HPDE6-E6E7 (cell line): ENCODE data around the gene NUMBL.
"Not testable (repeated sequence)": the region's sequence is repeated elsewhere in the genome, so short reads cannot be mapped to it uniquely, and the experiment has no call there.

ENCODE experiments used
- DNase-seq: peaks from one replicate; pipeline ENCODE4 v3.0.0; 2011; ENCODE audit warnings: missing footprints; ENCODE audit errors: extremely low spot score

Gene NUMBL

DNA sequence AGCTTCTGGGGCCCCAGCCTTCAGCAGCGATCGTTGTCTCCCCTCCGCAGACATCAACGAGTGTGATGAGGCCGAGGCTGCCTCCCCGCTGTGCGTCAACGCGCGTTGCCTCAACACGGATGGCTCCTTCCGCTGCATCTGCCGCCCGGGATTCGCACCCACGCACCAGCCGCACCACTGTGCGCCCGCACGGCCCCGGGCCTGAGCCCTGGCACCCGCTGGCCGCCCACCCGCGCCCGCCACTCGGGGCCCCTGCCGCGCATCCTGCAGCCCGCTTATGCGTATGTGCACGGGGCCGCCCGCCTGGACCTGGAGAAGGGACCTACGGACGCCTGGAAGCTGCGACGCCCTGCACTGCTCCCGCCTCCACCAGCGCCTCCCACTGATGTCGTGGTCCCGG lies 61.1 kb downstream of the NUMBL start:
- no peak for DNase-seq

GRCh38 chr19:40627486-40628279 lies 62.8 kb downstream of the NUMBL start:
- DNase-seq: no peak

DNA sequence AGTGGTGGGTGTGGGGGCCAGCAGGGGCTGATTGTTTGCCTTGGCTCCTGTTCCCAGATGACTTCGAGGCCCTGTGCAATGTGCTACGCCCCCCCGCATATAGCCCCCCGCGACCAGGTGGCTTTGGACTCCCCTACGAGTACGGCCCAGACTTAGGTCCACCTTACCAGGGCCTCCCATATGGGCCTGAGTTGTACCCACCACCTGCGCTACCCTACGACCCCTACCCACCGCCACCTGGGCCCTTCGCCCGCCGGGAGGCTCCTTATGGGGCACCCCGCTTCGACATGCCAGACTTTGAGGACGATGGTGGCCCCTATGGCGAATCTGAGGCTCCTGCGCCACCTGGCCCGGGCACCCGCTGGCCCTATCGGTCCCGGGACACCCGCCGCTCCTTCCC lies 63.5 kb downstream of the NUMBL start:
- no peak for DNase-seq

- no peak for DNase-seq
Measured at GRCh38 chr19:40625406-40626120, 64.9 kb downstream of the NUMBL start.

GRCh38 chr19:40624369-40625153 lies 65.9 kb downstream of the NUMBL start:
- DNase-seq: not testable (repeated sequence)

DNA sequence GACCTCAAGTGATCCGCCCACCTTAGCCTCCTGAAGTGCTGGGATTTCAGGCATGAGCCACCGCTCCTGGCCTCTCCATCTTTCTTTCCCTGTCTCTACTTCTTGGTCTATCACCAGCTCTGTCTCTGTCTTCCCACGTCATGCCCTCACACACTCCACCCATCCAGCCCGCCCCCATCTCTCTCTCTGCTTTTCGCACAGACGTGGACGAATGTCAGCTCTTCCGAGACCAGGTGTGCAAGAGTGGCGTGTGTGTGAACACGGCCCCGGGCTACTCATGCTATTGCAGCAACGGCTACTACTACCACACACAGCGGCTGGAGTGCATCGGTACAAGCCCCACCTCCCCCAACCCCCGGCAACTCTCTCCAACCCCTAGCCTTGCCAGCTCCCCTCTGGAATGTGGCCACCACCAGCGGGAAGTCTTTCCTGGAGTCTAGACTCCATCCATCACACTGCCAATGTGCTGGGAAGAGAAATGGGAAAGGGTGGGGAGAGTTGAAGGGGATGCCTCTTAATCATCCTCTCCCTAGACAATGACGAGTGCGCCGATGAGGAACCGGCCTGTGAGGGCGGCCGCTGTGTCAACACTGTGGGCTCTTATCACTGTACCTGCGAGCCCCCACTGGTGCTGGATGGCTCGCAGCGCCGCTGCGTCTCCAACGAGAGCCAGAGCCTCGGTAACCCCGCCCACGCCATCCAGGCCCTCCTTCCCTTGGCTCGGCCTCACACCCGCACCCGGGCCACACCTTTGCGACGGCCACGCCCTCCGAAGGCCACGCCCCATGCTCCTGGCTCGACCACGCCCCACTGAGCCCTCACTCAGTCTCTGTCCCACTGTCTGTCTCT lies 66.8 kb downstream of the NUMBL start:
- DNase-seq: no peak

- no peak for DNase-seq
Measured at GRCh38 chr19:40622773-40623075, 67.7 kb downstream of the NUMBL start.

- no peak for DNase-seq
Measured at GRCh38 chr19:40621966-40622772, 68.3 kb downstream of the NUMBL start.

GRCh38 chr19:40621283-40621682 lies 69.2 kb downstream of the NUMBL start:
- DNase-seq: no peak

DNA sequence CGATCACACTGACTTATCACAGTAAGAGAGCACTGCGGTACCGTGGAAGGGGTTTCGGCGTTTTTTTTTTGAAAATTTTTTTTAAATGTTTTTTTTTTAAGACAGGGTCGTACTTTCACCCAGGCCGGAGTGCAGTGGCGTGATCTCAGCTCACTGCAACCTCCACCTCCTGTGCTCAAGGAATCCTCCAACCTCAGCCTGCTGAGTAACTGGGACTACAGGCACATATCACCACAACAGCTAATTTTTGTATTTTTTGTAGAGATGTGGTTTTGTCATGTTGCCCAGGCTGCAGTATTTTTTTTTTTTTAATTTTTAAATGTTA lies 70.3 kb downstream of the NUMBL start:
- no peak for DNase-seq

DNA sequence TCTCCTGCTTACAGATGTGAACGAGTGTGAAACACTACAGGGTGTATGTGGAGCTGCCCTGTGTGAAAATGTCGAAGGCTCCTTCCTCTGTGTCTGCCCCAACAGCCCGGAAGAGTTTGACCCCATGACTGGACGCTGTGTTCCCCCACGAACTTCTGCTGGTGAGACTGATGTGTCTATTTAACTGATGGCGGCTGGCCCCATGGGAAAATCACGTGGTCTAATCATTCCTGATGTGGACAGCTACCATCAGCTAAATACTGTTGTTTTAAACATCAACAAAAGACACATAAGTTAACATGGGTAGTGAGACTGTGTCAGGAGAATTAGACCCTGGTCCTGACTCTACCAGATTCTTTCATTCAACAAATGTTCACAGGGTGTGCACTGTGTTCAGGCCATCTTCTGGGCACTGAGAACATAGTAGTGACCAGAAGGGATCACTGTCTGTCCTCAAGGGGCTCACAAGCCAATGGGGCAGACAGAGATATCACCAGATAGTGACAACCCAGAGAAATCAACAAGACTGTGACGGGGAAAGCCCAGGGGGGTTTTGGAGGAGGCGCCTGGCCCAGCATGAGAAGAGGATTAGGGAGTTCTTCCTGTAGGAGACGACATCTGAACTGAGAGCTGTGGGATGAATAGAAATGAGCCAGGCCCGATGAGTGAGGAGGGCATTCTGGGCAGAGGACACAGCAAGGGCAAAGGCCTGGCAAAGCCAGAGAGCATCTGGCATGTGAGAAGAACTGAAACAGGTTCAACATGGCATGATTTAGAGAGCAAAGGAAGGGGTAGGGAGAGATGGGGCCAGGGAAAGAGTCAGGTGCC lies 70.9 kb downstream of the NUMBL start:
- no peak for DNase-seq

- no peak for DNase-seq
Measured at GRCh38 chr19:40617961-40618360, 72.5 kb downstream of the NUMBL start.

GRCh38 chr19:40616941-40617340 lies 73.5 kb downstream of the NUMBL start:
- DNase-seq: no peak

- no peak for DNase-seq
Measured at GRCh38 chr19:40616178-40616577, 74.3 kb downstream of the NUMBL start.
